Activated gamma-delta T cell treated with anti-CD3 and anti-CD28 coated beads, Interleukin-2, amount 50 U/mL, for 16 hours (primary cell): ENCODE measurements around the gene AMOTL1.
"Not testable (repeated sequence)": the region's sequence is repeated elsewhere in the genome, so short reads cannot be mapped to it uniquely, and the experiment has no call there.

ENCODE experiments used
- DNase-seq: peaks from one replicate; pipeline ENCODE4 v3.0.0-alpha.2; 2020; ENCODE audit warnings: low read depth

Gene AMOTL1

DNA sequence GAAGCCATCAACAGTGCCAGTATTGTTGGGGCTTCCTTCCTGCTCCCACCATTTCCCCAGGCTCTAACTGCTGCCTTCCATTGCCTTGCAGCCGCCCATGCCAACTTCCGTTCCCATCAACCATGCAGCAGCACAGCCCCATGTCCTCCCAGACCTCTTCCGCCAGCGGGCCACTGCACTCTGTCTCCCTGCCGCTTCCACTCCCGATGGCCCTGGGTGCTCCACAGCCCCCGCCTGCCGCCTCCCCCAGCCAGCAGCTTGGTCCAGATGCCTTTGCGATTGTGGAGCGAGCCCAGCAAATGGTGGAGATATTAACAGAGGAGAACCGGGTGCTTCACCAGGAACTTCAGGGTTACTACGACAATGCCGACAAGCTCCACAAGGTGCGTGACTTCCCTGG is 53.3 kb downstream of the AMOTL1 start:
- no peak for DNase-seq

DNA sequence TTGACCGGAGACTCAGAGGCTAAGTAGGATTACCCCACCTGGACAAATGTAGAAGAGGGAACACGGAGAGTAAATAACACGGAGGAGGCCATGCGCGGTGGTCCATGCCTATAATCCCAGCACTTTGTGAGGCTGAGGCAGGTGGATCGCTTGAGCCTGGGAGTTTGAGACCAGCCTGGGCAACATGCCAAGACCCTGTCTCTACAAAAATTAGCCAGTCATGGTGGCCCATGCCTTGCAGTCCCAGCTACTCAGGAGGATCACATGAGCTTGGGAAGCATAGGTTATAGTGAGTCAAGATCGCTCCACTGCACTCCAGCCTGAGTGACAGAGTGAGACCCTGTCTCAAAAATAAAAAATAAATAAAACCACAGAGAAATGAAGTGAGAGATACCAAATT is 53.9 kb downstream of the AMOTL1 start:
- DNase-seq, result no peak

DNA sequence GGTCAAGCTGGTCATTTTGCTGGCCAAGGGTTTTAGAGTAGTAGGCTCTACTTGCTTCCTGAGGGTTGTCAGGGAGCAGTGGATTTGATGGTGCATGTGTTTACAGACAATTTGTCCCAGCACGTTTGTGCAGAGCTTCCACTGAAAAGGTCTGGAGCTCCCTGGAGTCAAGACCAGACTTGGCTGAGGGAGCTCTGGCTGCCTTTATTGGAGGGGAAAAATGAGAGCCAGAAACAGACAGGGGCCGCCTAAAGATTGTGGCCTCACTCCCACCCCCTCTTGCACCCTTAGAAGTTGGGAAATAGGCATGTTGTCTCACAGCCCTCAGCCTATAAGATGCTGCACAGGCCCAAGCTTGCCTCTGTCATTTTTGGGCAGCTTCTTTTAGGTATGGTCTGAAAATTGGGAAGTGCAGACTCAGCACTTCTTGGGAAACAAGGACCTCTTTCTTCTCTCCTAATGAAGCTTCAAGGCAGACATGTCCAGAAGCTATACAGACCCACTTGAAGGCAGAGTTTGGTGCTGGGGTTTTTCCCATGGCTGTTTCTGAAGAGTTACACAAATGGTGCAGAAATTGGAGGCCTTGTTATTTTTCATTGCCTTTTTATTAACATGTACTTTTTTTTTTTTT is 55.1 kb downstream of the AMOTL1 start:
- DNase-seq, result no peak

DNA sequence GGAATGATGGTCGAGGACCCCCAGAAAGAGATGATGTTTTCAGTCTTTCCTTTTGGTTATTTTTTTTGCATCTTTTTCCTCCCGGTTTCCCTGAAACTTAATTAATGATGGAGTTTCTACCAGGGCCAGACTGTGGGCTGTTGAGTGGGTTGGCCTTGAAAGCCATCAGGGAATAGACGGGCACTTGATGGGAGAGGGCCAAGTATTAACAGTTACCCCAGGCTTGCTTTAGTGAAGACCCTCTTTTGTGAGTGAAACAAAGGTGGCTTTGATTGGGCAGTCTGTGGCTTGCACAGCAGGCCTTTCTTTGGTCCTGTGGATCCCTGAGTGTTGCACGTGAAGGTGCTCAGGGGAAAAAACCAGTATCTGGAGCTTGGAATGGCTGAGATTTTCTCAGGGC is 56.9 kb downstream of the AMOTL1 start:
- DNase-seq, result no peak

DNA sequence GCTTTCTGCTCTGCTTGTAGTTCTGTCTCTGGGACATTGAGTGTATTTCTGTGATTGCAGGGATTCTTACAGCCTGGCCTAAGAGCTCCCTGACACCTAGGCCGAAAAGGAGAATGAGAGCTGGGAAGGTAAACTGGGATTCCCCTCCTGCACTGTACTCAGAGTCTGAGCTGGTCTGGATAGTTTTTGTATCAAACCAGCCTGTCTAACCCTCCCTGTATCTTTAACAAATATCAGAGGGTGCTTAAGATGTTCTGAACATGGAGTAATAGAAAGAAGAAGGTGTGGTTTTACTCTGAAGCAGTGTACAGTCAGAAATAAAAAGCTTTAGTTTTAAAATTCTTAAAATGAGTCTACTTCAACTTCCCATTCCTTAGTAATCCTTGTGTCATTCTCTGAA is 57.3 kb downstream of the AMOTL1 start:
- no peak for DNase-seq

DNA sequence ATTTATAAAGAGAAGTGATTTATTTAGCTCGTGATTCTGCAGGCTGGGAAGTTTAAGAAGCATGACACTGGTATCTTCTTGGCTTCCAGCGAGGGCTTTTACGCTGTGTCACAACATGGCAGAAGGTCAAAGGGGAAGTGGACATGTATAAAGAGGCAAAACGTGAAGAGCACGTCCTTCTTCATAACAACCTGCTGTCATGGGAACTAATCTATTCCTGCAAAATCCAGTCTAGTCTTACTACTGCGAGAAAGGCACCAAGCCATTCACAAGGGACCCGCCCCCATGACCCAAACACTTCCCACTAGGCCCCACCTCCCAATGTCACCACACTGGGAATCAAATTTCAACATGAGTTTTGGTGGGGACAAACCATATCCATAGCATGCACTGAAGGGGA is 58.3 kb downstream of the AMOTL1 start:
- DNase-seq, result no peak

DNA sequence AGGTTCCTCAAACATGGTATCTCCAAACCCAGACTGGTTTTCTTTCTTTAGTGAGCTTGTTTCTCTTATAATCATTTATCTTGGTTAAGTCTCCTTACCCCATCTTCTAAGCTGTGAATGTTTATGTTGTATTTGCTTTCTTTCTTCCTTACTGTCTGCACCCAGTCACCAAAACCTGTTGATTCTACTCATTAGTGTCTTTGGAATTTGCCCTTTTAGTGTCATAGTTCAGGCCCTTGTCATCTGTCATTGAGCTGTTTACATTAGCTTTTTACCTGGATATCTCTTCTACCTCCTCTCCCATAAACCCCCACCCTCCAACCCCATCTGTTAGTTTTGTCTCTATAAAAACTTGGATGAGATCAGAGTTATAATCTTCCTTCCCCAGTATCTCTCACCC is 59.9 kb downstream of the AMOTL1 start:
- DNase-seq, result no peak

DNA sequence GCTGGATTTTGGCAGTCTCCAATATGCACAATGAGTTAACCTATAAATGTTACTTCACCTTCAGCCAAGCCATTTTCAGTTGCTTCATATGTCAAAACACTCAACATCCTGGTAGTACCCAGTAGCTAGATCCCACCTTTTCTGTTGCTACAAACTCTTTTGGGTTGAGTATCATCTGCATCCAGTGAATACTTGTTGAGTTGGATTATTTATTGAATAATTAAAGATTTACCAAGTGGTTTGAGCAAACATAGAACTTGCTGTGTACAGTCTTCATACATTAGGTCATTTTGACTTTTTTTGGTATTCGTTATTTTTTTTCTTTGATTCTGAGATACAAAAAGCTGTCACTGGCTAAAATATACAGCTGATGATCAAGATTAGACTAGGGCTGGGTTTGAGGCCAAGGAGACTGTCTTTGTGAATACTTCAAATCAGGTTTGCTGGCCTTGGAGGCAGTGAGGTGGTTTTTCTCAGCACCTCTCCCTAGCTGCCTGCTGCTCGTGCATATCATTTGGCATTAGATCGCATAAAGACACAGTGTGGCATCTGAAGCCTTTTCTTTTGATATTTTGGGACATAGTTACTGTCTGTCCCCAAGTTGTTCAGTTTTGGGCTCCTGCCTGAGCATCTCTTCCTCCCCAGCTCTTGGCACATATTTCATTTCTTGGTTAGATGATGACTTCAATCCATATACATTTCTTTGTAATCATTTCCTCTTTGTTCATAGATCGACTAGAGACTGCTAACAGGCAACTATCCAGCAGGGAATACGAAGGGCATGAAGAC is 62.8 kb downstream of the AMOTL1 start:
- DNase-seq, result no peak

DNA sequence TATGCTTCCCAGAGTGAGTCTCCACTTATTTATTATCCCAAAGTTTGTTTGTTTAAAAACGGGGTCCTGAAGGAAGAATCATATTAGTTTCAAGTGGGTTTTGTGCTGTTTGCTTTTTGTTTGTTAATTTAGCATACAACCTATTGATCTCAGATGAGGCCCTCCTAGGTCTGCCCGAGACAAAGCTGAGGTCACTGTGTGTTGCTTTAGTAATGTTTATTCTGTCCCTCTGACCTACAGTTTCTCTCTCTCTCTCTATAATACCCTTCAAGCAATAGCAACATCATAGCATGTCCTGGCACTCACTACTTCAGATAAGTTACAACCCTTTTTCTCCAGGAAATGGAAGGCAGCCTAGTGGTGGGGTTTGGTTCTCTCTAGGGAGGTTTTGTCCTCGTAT is 63.4 kb downstream of the AMOTL1 start:
- DNase-seq, result no peak

DNA sequence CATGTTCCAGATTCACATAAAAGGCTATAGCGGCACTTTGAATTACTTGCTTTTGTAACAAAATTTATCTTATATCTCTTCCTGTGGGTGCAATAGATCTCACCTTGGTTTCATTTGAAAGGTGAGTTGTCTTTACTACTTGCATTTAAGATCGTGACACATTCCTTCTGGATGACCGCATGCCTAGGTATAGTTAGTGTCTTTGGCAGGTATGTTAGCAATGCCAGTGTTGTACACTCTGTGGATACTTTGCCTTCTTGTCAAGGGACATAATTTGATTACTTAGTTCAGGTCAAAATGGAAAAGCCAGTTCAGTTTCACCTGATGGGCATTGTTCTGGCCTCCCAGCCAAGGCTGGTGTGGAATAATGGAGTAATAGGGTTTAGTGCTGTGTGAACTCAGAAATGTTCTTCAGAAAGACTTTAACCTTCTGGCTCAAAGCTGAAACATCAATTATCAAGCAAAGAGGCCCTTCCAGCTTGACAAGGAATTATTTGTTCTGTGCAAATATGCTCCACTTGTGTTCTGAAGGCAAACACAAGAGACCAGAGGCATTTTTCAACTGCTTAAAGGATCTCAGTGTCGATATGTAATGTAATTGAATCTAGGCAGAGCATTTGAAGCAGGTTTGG is 64.6 kb downstream of the AMOTL1 start:
- no peak for DNase-seq

DNA sequence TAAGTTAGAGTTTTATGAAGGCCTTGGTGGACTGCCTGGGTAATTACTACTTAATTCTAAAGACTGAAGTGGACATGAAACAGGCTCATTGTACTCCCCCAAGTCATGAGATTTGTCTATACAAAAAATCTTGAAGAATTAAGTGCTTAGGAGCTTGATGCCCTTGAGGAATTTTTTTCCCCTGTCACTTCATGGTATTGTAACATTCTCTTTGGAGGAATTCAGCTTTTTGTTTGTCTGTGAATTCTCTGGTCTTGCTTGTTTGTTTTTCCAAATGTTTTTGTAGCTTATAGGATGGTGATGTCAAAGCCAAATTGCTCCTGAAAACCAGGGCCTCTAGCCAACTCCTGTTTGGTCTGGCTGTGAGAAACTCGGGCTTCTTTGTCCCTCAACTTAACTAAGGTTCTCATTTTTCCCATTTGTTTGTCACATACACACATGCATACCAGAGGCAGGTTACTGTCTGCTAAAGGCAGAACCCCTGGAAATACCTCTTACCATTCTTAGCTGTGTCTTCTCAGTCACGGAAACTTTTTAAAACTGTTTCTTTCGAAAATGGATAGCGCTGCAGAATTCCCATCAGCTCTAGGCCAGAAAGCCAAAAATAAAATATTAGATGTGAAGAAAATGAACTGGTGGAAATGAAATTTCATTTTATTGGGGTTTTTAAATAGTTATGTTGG is 66.9 kb downstream of the AMOTL1 start:
- no peak for DNase-seq

DNA sequence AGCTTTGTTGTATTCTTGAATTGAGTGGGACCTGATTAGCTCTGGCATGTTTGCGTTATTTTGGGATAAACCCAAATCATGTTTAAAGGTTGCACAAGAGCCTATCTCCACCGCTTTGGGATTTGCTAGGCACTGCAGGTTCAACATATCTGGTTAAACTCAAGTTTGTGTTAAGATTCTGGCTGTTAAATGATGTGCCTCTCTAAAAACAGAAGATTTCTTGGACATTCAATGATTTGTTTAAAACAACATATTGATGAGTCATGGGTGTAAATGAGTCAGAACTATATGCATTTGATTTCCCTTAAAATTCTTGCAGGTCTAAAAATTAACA is 67.4 kb downstream of the AMOTL1 start:
- DNase-seq, result no peak

DNA sequence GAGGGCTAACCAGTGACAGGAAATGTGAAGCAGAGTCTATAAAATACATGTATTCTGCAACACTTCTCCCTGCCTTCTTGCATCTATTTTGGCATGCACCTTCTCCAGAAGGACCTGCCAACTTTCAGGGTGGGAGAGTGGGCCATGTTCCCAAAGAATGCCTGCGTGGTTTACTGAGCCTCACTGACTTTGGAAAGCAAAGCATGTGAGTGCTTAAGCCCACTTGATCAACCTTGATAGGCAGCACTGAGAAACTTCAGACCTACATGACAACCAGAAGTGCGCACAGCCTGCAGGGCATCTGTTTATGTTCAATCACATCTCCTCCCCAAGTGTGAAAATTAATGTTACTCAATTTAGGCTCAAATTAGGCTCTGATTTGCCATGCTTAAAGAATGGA is 69.2 kb downstream of the AMOTL1 start:
- DNase-seq, result no peak

DNA sequence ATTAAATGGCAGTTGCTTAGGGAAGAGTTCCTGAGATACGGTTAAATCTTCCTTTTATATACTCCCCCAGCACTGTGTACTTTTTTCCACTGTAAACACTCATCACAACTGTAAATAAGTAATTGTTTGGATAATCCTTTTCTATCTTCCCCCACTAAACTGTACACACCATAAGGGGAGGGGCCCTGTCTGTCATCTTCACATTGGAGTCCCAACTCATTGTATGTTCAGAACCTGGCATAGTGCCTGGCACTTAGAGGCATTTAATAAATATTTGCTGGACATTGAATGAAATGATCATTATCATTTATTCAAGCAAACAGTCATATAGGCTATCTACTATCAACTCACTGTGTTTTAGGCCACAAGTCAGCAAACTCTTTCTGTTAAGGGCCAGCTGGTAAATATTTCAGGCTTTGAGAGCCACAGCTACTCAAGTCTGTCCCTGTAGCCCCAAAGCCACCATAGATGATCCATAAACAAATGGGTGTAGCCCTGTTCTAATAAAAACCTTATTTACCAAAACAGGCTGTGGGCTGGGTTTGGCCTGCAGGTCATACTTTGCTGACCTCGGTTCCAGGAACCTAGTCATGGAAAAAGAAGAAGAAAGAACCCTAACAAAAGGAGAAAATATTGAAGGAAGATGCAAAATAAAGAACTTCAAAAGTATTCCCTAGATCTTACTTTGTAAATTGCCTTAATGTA is 70.0 kb downstream of the AMOTL1 start:
- no peak for DNase-seq

DNA sequence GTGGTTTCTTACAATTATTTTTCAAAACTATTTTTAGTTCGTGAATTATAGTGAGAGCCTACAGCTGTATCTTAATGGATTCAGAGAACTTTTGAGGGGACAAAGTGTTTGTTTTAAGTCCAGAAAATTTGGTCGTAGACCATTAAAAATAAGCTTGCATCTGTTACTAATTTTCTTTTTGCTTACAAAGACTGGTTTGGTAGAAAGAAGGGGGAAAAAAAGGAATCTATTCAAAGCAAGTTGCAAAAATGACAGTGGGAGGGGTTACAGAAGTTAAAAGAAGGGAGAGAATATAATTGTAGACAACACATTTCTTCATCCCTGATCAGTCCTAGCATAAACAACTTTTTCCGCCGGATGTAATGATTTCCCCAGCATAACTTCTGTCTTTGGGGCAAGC is 72.1 kb downstream of the AMOTL1 start:
- DNase-seq, result no peak

DNA sequence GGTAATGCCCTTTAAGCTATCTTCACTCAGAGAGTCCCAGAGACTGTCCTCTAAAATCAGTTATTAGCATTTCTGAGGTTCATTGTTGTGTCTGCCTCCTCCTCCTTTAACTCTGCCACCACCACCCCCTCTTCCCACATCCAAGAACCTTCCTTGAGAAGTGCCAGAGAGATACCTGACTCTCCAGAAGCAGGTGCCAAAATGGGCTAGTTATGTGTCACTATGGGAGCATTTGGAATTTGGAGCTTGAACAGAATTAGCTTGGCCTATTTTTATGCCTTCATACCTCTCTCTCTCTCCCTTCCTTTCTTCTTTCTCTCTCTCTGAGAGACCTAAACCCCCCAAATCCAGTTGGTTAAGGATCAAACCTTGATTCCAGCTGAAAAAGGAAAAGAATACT is 75.9 kb downstream of the AMOTL1 start:
- no peak for DNase-seq

DNA sequence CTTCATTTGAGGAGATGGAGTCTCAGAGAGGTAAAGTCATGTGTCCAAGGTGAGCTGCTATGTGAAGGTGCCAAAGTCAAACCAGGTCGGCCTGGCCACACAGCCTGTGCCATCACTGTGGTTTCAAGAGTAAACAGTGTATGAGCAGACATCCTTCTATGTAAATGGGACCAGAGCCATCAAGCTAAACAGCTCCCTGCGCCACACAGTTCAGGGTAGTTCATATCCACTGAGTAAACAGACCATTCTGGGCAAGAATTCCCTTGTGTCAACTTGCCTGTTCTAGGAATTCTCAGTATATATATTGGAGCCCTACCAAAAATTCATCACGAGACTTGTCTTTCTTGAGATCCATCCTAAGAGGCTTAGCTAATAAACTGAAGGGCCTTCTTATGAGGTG is 77.5 kb downstream of the AMOTL1 start:
- DNase-seq, result no peak

DNA sequence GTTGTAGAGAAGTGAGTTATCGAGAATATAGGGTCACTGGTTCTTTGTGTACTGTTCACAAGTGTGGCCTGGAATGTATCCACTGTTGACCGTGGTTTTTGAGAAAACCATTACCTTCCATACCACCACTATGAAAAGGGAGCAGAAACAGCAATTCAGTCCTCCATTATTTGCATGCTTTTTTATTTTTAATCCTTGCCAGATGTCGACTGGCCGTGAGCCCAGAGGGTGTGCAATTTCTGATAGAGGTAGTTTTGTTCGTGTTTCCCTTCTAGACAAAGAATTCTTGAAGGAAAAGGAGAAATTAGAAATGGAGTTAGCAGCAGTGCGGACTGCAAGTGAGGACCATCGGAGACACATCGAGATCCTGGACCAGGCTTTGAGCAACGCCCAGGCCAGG is 81.7 kb downstream of the AMOTL1 start:
- no peak for DNase-seq

DNA sequence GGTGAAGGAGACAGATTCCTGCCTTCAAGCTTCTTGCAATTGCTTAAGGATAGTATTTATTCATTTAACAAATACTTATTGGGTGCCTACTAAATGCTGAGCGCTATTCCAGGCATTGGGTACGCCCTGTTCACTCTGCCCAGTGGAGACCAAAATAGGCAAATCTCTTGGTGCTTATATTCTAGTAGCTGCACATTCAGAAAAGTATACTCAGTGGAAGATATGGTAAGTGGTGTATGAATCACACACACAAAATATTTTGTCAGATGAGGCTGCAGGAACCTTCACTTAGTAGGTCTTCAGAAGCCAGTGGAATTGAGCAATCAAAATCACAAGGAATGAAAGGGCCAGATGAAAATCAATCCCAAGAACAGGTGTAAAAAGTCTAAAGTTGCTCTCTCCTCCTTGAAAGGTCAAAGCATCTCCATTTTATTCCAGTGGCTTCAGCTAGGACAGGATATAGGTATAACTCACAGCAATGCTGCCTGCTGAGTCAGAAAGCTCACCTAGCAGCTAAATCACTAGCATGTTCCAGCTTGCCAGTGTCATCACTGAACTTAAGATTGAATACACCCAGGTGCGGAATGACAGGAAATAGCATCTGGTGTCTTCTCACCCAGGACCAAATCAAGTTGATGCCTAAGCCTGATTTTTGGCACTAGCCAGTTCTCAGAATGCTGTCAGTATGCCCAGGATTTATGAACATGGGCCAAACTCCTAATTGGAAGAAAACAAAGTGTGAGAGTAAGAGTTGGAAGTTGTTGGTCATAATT is 83.9 kb downstream of the AMOTL1 start:
- DNase-seq, result no peak

DNA sequence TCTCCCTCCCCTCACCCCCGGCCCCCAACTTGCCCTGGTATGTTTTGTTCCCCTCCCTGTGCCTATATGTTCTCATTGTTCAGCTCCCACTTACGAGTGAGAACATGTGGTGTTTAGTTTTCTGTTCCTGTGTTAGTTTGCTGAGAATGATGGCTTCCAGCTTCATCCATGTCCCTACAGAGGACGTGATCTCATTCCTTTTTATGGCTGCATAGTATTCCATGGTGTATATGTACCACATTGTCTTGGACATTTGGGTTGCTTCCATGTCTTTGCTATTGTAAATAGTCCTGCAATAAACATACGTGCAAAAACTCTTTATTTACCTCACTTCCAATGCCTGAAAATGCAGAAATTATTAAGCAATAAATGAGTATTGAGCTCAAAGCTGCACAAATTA is 85.1 kb downstream of the AMOTL1 start:
- not testable (repeated sequence) for DNase-seq

DNA sequence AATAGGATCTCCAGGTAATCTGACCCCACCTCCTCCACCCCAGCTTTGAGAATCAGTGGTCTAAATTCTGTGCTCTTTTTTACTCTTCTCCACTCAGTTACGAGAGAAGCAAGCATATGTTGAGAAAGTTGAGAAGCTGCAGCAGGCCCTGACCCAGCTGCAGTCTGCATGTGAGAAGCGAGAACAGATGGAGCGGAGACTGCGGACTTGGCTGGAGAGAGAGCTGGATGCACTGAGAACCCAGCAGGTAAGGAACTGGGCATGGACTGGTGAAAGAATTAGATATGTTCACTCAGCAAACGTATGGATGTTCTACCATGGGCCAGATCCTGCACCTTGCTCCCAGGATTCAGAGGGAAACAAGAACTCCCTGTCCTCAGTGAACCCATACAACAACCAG is 85.7 kb downstream of the AMOTL1 start:
- DNase-seq, result no peak
